HuH-7.5 (cell line): ENCODE data around the gene RHOXF2B.
"Not testable (repeated sequence)": the region's sequence is repeated elsewhere in the genome, so short reads cannot be mapped to it uniquely, and the experiment has no call there.

Experiments used
- DNase-seq: peaks from one replicate; pipeline ENCODE4 v3.0.0; 2011; ENCODE audit warnings: low spot score

The RHOXF2B gene

DNA sequence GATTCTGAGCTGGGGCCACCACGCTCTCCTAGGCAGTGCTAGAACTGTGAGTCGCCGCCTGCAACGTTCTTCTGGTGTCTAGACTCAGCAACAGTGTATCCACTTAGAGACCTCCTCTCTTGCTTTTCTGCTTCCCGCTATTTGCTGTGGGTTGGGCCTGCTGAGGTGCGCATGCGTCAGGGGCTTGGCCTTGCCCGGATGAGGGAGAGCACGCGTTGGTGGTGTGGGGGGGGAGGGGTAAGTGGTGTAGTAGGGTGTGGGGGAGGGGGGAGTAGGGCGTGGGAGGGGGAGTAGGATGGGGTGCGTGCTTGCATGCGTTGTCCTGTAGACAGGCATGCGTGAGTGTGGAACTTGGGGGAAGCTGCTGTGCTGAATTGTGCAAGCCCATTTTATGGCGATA lies at the start of gene RHOXF2B:
TSS of gene RHOXF2B (minus strand) at position 101 of the 400 bp plus-strand sequence. CDS start 138 bp downstream, outside the sequence.
- not testable (repeated sequence) for DNase-seq

DNA sequence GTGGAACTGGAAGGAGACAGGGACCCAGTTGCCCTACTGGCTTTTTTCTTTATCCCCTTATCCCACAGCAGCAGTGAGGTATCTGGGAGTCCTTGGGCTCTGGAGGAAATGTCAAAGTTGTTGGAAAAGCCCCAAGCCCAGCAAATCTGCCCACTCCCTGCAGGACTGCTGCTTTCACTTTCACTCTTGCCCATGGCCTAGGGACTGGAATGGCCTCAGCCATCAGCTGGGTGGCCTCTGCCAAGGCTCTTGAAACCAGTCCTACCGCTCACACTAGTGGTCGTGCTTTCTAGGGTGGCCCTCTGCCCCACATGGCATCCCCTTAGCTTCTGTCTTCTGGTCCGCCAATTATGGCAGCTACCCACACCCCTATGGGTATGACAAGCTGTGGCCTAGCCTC lies 48.0 kb upstream of the RHOXF2B start:
- no peak for DNase-seq

DNA sequence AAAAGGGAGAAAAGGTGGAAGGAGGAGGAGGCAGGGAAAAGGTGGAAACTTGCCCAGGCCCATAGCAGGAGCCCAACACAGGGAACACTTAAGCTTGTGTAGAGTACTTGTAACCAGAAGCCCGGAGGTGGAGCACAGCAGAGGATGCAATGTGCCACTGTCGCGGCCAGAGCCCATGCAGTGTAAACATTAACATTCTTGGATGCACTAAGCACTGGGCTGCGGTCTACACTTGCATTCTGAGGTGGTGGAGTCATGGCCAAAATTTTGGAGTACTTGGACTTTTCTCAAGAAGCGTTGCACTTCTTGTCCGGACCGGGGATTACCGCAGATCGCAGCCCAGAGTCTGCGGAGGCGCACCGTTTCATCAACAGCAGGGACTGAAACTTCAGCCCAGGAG lies 42.7 kb upstream of the RHOXF2B start:
- no peak for DNase-seq

DNA sequence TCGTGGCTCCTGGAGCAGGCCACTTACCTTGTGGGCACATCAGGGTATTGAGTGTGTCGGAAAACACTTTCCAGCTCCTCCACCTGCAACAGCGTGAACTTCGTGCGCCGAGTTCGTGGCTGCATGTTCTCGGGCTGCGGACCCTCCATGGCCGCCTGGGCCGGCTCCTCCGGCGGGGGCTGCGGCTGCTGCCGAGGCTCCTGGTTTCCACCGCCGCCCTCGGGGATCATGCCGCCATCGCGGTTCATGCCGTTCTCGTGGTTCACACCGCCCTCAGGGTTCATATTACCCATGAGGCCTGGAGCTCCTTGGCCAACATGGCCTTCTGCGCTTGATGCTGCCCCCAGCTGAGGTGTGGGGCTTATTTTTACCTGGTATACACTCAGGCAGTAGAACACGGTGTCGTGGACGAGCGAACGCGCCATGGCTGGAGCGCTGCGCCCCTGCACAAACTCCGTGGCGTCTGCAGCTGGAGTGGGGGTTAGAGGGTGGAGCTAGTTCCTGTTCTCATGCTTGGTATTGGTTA lies 38.0 kb upstream of the RHOXF2B start, which contains the start of gene RHOXF1:
TSS of gene RHOXF1 (minus strand) at position 476 of the 526 bp plus-strand sequence. CDS start at position 425, 51 bp downstream.
- no peak for DNase-seq

DNA sequence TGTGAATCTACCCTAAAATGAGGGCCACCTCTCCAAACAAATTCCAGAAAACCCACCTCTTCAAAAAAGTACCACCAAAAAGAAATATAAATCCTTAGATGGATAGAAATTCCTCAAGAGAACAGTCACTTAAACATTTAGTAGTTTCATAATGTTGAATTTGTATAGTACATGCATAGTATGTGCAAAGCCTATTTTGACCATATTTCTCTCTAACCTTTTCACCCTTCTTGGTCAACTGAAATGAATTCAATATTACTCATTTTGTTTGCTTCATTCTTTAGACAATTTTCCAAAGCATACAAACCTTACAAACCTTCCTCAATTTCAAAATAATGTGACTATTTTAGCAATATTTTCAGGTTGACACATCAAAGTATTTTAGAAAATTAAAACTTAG lies 34.1 kb upstream of the RHOXF2B start:
- no peak for DNase-seq

DNA sequence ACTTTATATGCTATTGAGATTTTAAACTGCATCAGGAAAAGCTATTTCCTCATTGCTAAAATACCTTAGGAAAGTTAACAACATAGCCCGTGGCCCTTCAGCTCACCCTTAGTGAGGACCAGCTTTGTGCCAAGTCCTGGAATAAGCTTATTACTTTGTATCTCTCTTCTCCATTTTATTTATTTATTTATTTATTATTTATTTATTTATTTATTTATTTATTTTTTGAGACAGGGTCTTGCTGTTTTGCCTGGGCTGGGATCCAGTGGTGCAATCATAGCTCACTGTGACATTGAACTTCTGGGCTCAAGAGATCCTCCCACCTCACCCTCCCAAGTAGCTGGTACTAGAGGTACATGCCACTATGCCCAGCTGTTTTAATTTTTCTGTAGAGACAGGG lies 31.9 kb upstream of the RHOXF2B start:
- no peak for DNase-seq

DNA sequence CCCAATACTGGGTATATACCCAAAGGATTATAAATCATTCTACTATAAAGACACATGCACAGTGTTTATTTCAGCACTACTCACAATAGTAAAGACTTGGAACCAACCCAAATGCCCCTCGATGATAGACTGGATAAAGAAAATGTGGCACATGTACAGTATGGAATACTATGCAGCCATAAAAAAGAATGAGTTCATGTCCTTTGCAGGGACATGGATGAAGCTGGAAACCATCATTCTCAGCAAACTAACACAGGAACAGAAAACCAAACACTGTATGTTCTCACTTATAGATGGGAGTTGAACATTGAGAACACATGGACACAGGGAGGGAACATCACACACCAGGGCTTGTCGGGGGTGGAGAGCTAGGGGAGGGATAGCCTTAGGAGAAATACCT lies 27.2 kb upstream of the RHOXF2B start:
- not testable (repeated sequence) for DNase-seq

DNA sequence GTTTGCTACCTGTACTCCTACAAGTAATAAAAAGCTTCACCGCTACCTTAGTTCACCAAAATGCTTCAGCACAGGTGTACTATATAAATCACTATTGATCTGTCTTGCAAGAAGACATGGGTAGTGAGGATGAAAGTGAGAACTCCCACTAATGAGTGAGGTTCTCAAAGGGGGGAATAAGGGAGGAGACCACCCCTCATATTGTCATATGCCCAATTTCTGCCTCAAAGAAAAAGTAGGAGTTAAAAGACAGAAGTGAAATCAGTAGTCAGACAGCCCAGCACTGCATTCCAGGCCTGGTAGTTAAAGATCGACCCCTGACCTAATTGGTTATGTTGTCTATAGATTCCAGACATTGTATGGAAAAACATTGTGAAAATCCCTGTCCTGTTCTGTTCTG lies 23.6 kb upstream of the RHOXF2B start:
- not testable (repeated sequence) for DNase-seq

DNA sequence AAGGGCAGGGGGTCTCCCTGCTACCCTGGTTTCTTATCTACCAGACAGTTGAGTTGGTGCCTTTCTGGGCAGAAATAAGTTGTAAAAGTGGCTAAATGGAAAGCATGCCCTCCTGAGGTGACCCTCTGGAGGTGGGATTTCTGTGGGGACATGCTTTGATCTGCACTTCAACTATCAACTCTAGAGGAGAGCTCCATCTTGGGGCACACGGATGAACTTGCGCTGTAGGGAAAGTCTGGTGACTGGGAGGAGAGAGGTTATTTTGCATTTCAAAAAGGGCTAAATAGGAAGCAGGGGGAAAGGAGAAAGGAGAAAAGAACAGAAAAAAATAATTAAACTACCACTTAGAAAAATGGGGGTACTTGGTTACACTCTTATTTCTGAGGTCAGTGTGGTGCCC lies 12.7 kb upstream of the RHOXF2B start:
- DNase-seq = no peak

DNA sequence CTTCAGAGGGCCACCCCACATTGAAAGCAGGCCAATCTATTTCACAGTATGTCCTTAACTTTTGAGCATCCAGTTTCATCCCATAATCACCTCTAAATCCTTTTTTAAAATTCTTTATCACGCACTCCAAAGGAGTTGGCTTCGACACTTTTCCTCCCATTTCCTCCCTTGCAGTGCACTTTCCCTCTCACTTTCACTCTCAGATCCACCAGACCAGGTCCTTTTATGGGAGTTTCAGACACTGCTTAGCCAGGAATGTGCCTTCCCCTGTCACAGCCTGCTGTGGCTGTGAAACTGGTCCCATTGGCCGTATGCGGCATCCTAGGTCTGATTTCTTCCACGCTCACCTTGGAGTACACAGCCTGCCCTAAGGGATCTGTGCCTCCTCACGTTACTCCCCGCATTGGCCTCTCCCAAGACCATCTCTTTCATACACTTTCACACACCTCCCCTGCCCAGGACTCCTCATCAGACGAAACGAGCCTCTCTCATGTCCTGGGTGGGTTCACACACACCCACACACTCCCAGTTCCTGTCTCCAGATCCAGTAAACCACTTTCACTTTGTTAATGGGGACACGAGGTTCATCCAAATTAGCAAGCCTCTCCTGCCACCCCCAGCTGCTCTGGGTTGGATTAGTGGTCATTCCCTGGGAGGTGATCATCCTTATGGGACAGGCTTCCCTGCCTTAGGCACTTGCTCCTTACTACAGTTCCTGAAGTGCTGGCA lies 10.0 kb upstream of the RHOXF2B start:
- DNase-seq = no peak

DNA sequence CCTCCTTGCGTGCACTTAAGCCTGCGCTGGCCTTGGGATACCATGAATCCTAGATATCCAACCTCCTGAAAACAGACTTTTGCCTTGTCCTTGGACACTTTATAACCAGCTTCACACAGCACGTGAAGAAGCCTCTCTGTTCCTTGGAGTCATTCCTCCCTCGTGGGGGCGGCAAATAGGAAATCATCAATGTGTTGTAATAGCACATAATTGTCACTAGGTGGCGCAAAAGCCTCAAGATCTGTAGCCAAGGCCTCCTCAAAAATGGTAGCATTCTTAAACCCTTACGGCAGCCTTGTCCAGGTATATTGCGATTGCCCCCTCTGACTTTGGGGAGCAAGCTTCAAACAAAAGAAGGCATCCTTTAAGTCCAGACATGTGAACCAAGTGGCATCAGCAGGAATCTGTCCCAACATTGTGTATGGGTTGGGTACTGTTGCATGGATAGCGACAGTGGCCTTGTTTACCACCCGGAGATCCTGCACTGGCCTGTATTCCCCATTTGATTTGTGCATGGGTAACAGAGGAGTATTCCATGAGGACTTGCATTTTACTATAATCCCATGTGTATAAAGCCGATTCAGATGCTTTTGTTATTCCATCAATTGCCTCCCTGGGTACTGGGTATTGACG lies 8.2 kb upstream of the RHOXF2B start:
- not testable (repeated sequence) for DNase-seq

DNA sequence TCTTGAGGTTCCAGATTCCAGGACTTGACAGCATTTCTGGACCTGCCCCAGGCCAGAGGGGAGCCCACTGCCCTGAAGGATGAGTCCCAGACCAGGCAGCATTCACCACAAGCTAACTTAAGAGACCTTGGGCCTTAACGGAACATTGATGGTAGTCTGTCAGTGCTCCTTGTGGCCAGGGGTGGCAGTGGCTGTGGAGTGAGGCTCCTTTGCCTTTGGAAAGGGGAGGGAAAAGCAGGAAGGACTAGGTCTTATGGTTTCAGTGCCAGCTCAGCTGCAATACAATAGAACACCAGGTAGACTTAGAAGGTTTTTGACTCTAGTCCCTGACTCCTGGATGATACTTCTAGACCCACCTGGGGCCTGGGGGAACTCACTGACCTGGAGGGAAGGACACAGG lies 11.3 kb downstream of the RHOXF2B start:
- not testable (repeated sequence) for DNase-seq

DNA sequence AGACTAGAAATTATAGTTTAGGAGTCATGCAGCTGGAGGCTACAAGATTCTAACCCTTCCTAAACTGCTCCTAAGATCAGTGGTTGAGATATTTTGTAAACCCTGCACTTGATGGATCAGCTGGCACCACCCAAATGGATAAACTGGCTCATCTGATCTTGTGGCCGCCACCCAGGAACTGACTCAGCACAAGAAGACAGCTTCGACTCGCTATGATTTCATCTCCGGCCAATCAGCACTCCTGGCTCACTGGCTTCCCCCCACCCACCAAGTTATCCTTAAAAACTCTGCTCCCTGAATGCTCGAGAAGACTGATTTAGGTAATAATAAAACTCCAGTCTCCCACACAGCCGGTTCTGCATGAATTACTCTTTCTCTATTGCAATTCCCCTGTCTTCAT lies 34.8 kb downstream of the RHOXF2B start:
- not testable (repeated sequence) for DNase-seq

DNA sequence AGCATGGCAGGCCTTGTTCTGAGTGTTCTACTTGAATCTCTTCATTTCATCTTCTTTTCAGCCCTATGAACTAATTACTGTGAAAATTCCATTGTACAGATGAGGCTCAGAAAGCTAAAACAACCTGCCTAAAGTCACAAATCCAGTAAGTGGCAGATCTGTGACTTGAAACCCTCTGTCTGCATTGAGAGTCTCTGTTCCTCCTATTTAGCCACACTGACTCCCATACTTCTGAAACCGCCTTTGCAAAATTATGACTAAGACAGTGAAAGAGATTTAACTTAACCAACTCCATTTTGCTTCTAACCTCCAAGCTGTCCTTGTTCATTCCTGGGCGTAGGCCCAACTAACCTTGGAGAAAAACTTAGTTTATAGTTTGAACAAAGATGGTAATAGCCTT lies 35.2 kb downstream of the RHOXF2B start:
- not testable (repeated sequence) for DNase-seq

DNA sequence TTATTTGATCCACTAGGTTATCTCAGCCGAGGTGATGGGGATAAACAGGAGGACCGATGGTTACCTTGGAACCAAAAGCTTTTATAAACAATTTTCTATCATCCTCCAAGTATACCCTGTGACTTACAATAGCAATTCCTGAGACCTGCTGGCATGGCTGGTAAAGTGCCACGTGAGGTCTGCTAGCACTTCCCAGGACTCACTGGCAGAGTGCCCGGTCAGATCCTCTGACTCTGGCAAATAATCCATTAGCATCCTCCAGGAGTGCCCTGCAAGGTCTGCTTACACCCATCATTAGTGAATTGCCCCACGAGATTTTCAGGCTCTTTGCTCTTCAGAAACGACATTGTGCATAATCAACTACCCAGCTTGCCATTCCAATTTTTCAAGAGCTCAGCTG lies 37.3 kb downstream of the RHOXF2B start:
- not testable (repeated sequence) for DNase-seq

DNA sequence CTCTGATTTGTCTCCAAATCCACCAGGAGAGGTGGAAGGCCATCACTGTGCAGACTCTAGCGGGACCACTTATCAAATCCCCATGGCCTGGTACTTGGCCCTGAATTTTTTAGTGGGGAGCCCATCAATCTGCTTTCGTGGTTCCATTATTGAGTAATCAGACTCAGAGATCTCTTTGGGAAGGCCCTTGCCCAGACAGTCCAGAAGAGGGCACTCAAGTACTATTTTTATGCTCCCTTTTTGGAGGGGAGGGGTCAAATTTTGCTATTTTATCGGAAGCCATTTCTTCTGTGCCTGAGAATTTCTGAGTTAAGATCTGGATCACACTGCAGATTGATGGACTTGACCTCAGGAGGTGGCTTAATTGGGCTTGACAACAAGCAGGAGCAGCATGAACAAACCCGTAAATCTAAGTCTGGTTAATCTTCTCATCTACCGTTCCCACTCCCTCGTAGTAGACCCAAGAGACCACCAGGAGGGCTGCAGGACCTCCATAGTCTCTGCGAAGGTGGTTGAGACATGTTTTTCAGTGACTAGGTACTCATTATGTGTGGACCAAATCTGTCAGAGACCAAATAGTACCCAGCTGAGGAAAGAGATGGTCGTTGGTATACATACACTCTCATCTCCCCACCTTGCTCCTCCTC lies 38.3 kb downstream of the RHOXF2B start:
- not testable (repeated sequence) for DNase-seq

DNA sequence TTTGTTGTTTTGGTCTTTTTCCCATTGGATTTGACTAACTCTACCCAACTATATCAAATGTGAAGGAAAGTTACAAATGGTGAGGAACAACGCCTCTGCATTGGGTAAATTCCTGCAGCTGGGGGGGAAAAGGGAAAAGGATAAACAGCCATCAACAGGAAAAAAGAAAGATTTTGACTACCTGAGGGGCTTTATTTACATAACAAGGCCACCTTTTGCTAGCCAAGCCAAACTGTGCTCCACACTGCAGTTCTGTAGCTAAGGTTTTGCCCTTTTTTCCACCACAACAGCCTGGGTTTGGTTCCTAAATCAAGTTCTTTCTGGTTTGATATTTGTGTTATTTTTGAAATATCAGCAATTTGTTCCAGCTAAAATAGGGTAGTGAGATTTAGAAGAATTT lies 40.8 kb downstream of the RHOXF2B start:
- no peak for DNase-seq

DNA sequence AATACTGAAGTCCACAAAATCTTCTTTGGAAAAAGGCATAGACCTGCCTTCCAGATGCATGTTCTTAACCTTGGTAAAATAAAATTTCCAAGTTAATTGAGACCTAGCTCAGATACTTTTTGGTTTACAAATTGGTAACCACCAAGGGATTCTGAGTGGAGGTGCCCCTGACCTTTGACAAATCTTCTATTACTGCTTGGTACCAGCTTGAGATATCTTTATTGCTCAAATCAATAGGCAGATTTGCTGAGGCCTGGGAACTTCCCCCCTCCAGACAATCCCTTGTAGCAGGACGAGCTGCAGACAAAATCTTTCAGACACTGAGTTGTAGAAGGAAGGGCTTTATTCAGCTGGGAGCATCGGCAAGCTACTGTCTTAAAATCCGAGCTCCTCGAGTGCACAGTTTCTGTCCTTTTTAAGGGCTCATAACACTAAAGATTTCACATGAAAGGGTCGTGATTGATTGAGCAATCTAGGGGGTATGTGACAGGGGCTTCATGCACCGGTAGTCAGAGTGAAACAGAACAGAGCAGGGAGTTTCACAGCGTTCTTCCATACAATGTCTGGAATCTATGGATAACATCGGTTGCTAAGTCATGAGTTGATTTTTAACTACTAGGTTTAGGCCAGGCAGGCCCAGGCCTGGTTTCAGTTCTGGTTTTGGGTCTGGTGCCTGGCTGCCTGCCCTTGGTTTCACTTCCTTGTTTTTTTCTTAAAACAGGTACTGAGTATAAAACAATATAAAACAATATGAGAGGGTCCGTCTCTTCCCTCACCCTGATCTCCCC lies 41.8 kb downstream of the RHOXF2B start:
- not testable (repeated sequence) for DNase-seq

DNA sequence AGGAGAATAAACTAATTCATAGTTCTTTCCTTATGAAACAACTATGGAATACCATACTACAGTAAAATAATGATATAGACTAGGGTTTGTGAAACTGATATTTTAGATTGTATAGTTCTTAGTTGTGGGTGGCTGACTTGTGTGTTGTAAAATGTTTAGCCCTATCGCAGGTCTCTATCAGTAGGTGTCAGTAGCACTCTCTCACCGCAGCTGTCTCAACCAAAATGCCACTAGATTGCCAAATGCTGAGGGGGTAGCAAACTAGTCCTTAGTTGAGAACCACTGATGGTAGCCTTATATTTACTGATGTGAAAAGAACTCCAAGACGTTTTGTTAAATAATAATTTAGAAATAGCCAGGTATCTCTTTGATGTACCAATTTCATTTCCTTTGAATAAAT lies 48.1 kb downstream of the RHOXF2B start:
- no peak for DNase-seq

DNA sequence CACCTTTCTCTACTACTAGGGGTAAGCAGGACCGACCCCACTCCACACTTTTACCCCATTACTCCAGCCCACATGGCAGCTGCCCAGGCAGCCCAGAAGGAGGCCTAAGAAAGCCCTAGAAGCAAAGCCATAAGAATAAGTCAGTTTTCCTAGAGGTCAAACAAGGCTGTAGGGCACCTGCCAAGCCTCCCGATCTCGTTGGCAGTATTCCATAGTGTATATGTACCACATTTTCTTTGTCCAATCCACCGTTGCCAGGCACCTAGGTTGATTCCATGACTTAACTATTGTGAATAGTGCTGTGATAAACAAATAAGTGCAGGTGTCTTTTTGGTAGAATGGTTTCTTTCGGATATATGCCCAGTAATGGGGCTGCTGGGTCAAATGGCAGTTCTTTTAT lies 54.2 kb downstream of the RHOXF2B start:
- DNase-seq = no peak

DNA sequence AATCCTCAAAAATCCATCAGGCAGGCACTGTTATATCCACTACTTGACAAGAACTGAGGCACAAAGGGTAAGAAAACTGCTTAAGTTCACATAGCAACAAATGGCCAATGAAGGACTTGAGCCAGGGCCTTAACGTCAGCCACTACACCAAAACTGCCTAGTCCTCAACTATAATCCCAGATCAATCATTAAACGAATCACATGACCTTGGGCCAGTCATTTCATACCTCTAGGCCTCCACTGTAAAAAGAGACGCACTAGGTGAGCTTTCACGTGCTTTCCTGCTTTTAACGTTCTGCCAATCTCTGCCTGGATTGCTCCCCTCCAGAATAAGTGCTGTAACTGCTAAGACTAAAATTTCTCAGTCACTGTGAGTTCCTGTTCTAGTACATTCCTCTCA lies 54.7 kb downstream of the RHOXF2B start:
- DNase-seq = no peak
